Activated CD4-positive, alpha-beta T cell treated with anti-CD3 and anti-CD28 coated beads, Interleukin-2, Interleukin-6, amounts not matched to agents 100 ng/mL and 50 ng/mL, durations not matched to agents 16 hours and 8 hours (primary cell): ENCODE data around the gene FEM1A.
"Not testable (repeated sequence)": the region's sequence is repeated elsewhere in the genome, so short reads cannot be mapped to it uniquely, and the experiment has no call there.

Experiments
- DNase-seq: peaks from one replicate; pipeline ENCODE4 v3.0.0-alpha.2; 2020

Gene FEM1A

DNA sequence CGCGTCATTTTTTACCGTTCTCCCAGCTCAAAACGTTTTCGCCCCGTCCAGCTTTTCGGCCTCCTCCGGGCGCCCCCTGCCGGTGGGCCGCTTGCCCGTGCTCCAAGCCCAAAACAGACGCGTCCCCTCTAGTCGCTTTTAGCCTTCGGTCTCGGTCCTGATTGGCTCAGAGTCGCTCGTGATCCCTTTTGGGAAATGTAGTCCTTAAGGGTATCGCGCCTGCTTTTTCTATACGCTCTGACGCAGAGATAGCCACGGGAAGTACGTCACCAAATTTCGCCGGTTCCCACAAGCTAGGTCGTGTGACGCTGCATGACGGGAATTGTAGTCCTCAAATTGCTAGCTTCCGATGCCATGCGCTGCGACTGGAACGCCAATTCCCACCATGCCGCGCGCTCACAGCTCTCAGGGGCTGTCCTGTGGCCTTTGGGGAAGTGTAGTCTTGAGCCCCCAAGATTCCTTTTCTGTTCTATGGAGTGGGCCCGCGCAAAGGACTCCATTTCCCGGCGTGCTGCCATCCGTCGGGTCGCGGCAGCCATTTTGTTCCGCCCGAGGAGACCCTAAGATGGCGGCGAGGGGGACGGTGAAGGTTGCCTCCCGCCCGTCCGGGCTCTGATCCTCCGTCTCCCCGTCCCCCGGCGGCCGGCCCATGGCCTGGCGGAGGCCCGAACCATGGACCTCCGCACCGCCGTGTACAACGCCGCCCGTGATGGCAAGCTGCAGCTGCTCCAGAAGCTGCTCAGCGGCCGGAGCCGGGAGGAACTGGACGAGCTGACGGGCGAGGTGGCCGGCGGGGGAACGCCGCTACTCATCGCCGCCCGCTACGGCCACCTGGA is at the start of gene FEM1A:
TSS of gene FEM1A (plus strand) at position 552 of the 836 bp plus-strand sequence. CDS start at position 673, 121 bp downstream.
- DNase-seq = peak; percentile 99

DNA sequence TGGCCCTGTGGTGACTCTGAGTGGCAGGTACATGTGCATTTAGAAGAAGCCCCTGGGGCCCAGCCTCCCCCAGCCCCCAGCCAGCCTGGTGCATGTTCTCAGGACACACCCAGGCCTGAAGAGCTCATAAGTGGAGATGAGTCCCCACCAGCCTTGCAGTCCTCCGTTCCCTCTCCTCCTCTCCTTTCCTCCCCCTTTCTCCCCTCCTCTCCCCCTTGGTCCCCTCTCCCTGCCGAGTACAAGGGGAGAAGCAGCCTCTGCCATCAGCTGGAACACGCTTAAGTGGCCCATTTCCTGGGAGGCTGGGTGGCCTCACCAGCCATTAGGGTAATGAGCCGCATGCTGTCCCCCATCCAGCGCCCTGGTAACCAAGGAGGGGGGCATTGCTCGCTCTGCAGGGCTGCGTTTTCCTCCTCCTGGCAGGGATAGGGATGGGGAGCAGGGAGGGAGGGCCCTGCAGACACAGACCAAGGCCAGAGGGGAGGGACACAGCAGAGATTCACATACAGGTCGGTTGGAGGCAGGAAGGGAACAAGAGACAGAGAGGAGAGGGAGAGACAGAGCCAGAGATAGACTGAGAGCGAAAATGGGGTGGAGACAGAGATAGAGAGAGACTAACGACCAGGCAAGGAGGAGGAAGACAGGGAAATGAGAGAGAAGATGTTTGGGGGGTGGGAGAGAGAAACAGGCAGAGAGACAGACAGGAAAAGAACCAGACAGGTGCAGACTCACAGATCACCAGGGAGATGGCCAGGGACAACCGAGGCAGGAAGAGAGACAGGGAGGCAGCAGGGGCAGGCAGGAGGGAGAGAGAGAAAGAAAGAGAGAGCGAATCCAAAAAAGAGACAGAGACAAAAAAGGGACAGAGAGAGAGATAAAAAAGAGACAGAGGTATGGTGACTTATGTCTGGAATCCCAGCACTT is 48.5 kb upstream of the FEM1A start:
- no peak for DNase-seq

GRCh38 chr19:4744451-4745174 is 46.9 kb upstream of the FEM1A start:
- DNase-seq = no peak

GRCh38 chr19:4745175-4745574 is 46.4 kb upstream of the FEM1A start:
- DNase-seq = not testable (repeated sequence)

GRCh38 chr19:4745986-4746385 is 45.5 kb upstream of the FEM1A start:
- DNase-seq = no peak

GRCh38 chr19:4748185-4748584 is 43.3 kb upstream of the FEM1A start:
- no peak for DNase-seq

- DNase-seq = no peak
Observed at GRCh38 chr19:4748589-4748988, 42.9 kb upstream of the FEM1A start.

DNA sequence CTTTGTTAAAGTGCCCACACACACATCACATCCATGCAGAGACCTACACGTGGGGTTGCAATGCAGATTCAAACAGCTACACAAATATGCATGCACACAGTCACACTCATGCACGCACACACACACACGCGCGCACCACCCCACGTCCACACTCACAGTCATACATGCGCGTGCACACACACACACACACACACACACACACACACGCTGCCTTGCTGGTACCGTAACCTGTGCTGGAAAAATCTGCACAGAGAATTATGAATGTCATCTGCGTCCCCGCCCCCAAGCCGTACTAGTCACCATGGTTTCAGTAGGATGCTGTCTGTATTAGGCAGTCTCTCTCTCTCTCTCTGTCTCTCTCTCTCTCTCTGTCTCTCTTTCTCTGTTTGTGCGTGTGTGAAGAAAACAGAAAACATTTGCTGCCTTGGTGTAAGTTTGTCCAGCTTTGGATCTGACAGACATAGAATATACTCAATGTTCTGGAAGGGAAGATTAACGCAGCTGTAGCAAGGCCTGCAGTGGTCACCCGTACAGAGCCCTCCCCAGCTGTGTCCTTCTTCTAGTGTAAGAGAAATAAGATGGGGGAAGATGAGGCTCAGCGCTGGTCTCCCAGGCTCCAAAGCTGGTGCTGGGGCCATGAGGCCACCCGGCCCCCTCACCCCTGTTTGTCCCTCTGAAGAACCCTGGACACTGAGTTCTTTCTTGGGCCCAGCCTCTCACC is 41.5 kb upstream of the FEM1A start:
- no peak for DNase-seq

- no peak for DNase-seq
Observed at GRCh38 chr19:4754248-4754647, 37.3 kb upstream of the FEM1A start.

GRCh38 chr19:4755459-4755858 is 36.1 kb upstream of the FEM1A start:
- DNase-seq = no peak

- no peak for DNase-seq
Observed at GRCh38 chr19:4758082-4758481, 33.5 kb upstream of the FEM1A start.

DNA sequence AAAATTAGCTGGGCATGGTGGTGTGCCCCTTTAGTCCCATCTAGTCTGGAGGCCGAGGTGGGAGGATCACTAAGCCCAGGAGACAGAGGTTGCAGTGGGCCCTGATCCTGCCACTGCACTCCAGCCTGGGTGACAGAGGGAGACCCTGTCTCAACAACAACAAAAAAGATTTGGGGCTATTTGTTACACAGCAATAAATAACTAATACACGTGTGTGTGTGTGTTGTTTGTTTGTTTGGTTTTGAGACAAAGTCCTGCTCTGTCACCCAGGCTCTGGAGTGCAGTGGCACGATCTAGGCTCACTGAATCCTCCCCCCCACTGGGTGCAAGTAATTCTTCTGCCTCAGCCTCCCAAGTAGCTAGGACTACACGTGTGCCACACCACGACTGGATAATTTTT is 32.9 kb upstream of the FEM1A start:
- no peak for DNase-seq

- peak; percentile 80 for DNase-seq
Observed at GRCh38 chr19:4759388-4760284, 31.9 kb upstream of the FEM1A start.

DNA sequence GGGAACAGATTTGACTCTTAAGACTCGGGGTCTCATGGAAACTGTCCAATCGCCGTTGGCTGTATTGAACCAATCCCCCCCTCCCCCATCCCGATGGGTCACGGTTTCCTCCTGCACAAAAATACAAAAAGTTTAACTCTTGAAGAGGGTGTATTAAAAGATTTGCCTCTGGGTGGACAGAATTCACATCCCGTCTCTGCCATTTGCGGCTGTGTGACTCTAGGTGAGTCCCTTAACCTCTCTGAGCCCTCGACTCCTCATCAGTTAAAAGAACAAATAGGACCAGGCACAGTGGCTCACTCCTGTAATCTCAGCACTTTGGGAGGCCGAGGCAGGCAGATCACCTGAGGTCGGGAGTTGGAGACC is 31.3 kb upstream of the FEM1A start:
- no peak for DNase-seq

DNA sequence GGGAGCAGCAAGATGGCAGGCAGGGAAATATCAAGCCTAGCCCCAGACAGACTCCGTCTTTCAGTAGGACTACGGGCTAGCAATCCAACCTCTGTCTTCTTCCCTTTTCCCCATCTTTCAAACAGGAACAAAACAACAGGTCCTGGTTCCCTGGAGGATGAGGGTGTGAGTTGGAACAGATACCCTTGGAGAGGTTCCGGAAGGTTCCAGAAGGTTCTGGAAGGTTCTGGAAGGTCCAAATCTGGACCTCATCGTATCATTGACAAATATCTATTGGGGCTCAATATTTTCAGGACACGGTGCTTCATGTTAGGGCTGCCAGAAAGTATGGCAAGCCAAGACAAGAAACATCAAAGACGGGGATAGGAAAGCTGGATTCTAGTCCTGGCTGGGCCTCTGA is 28.5 kb upstream of the FEM1A start:
- DNase-seq = no peak

DNA sequence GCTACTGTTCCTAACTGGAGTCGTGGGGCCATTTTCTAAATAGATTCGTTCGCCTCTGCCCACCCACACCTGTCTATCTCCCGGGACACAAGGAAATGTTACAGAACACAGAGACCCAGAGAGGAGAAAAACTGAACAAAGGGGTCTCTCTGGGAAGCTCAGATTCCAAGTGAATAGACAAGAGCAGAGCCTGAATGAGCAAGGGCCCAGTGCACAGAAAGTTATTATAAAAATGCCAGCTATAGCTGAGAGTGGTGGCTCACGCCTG is 27.2 kb upstream of the FEM1A start:
- DNase-seq = no peak

DNA sequence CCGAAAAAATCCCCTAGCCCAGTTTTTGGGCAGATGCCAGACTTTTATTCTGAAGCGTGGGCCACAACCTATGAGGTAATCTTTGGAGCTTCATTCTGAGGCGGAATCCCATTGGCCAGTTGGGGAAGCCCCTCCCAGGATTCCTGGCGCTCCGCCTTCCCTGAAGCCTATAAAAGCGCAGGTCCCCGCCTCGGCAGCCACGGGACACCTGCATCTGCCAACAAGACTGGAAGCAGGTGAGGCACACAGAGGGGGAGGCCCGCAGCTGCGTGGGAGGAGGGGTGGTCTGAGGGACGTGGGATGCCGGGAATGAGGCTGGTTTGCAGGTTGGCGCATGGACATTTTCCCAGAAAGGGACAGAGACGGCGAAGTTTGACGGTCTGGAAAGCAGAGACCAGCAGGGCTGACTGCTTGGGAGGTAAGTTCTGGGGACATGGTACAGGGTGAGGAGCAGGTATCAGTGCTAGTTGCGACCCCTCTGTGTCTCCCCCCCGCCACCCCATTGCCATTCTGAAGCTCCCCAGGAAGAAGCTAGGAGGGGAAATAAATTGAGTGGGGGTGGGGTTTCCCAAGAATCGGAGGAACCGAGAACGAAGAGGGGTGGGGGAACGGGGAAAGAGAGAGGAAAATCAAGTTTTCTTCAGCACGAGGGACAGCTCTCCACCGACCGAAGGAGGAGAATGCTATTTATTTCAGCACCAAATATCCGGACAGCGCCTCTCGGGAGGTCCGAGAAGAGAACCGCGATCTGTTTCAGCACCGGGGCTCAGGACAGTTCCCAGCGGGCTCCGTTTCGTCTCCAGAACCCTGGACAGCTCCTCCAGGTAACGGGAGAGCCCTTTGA is 22.4 kb upstream of the FEM1A start:
- peak; percentile 81 for DNase-seq

GRCh38 chr19:4772566-4772965 is 19.0 kb upstream of the FEM1A start:
- no peak for DNase-seq

DNA sequence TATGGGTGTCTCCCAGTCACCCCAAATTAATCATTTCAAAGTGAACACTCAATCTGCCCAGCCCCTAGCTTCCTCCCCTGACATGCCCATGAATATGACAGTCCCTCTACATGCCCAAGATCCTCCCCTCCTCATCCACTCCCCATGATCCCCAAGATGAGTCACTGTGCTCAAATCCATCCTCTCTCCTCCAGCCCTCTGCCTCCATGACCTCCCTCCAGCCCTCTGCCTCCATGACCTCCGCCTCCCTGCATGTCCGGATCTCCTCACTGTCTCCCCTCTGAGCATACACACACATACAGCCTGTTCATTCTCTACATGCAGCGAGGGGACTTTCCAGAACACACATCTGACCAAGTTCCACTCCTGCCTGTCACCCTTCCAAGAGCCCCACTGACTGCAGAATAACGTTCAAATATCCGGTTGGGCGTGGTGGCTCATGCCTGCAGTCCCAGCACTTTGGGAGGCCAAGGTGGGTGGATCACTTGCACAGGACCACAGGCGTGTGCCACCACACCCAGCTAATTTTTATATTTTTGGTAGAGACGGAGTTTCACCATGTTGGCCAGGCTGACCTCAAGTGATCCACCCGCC is 18.4 kb upstream of the FEM1A start:
- DNase-seq = no peak

- DNase-seq = no peak
Observed at GRCh38 chr19:4774136-4774535, 17.4 kb upstream of the FEM1A start.
